Suprapubic skin (tissue), 3 donors: Measurements from ENCODE around the gene POU5F1.

Experiments
- CTCF ChIP-seq, 2 donors: fragments of 200-600 bp in 1 of 2; fragments of 450-650 bp in 1 of 2; sonication (generic) in 1 of 2; IDR thresholded peaks; one replicate each; pipeline ENCODE4 v1.5.1; 2016 to 2019; ENCODE audit warnings: antibody characterized with exemption in 2 of 2, mild to moderate bottlenecking in 1 of 2, moderate library complexity in 1 of 2
- POLR2AphosphoS5 ChIP-seq, 3 donors: sonication (generic); formaldehyde crosslinking; IDR thresholded peaks; one replicate each; pipeline ENCODE4 v1.6.1; 2017; ENCODE audit warnings: antibody characterized with exemption in 3 of 3

- TF ChIP-seq CTCF (IDR thresholded peaks at IDR 0.05) (no peak), POLR2AphosphoS5 (IDR thresholded peaks at IDR 0.05) (no peak)
Observed at GRCh38 chr6:31205638-31206037, 35.2 kb upstream of the POU5F1 start.
